AG09319 (cell line): ENCODE data around the gene PARP1.

ENCODE experiments used
- DNase-seq: peaks from one replicate; pipeline ENCODE4 v3.0.0-alpha.2; 2010; ENCODE audit warnings: low read depth; ENCODE audit errors: extremely low read depth
- TF ChIP-seq, protein P1 (sequence below): IDR thresholded peaks from 2 replicates; pipeline ENCODE4 v1.5.1; 2011; ENCODE audit warnings: low read depth, mild to moderate bottlenecking, inconsistent platforms, low read length, moderate library complexity

PARP1 gene

DNA sequence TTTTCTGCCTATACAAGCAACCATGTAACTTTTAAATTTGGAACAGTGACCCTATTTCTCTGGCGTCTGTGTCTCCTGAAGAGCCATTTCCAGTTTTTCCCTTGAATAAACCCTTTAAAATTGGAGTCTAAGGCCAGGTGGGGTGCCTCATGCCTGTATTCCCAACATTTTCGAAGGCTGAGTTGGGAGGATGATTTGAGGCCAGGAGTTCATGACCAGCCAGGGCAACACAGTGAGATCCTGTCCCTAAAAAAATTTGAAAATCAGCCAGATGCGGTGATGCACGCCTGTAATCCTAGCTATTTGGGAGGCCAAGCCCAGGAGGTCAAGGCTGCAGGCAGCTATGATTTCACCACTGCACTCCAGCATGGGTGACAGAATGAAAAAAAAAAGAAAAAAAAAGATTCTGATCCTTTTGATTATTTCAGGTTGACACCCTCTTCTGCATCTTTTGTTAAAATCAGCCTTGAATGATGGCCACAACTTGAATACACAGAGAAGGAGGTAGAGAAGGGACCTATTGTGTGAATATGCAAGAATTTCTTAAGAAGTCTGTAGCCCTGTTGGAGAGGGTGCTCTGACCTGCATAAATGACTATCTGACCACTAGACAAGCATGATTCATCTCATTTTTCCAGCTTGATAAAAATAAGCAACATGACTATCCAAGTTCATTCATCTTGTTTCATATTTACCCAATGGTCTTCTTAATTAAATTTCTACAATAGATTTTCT, 40.2 kb upstream of the PARP1 start:
- DNase-seq = no peak
- TF ChIP-seq, protein P1, sequence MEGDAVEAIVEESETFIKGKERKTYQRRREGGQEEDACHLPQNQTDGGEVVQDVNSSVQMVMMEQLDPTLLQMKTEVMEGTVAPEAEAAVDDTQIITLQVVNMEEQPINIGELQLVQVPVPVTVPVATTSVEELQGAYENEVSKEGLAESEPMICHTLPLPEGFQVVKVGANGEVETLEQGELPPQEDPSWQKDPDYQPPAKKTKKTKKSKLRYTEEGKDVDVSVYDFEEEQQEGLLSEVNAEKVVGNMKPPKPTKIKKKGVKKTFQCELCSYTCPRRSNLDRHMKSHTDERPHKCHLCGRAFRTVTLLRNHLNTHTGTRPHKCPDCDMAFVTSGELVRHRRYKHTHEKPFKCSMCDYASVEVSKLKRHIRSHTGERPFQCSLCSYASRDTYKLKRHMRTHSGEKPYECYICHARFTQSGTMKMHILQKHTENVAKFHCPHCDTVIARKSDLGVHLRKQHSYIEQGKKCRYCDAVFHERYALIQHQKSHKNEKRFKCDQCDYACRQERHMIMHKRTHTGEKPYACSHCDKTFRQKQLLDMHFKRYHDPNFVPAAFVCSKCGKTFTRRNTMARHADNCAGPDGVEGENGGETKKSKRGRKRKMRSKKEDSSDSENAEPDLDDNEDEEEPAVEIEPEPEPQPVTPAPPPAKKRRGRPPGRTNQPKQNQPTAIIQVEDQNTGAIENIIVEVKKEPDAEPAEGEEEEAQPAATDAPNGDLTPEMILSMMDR = no peak

DNA sequence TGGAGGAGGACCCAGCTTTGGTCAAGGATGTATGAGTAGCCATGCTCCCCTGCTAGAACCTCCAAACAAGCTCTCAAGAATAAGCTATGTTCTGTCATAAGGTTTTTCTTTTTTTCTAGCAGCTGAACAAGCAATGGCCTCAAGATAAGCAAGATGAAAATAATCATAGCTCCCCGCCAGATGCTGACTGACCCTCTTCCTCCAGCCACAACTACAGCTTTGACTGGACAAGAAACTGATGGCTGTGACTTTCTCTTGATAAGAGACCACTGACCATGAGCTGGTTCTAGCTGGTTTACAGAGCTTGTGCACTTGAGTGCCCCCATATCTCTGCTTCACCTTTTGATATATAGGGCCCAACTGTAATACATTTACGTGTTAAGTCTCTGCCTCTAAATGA, 38.2 kb upstream of the PARP1 start:
- DNase-seq = no peak
- TF ChIP-seq, protein P1 = no peak

DNA sequence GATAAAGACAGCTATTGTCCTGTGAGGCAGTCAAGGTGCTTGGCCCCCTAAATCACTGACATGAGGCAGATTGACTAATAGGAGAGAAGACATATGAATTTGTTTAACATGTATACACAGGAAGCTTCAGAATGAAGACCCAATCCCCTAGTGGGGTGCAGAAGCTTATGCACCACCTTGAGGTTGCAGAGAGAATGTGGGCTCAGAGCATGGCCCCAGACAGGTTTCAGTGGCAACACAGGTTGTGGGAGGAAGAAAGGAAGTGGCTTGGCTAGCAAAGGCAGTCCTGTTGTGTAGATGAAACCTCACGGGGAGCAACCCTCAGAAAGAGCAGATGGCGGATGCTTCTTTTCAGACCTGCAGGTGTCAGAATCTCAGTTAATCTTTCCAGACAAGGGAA, 37.0 kb upstream of the PARP1 start:
- TF ChIP-seq, protein P1 = no peak
- DNase-seq = no peak

DNA sequence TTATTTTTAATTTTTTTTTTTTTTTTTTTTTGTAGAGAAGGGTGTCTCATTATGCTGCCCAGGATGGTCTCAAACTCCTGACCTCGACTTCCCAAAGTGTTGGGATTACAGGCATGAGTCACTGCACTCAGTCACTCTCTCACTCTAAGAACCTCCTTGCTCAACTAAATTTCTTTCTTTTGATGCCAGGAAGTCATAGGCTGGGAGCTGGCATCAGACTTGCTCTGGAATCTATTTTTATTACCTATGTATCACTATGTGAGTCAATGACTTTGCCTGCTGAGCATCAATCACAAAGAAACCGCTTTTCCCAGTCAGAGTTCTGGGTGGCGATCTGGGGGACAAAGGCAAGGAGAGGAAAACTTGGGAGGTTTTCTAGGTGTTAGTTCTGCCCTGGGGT, 35.5 kb upstream of the PARP1 start:
- DNase-seq = no peak
- TF ChIP-seq, protein P1 = no peak

DNA sequence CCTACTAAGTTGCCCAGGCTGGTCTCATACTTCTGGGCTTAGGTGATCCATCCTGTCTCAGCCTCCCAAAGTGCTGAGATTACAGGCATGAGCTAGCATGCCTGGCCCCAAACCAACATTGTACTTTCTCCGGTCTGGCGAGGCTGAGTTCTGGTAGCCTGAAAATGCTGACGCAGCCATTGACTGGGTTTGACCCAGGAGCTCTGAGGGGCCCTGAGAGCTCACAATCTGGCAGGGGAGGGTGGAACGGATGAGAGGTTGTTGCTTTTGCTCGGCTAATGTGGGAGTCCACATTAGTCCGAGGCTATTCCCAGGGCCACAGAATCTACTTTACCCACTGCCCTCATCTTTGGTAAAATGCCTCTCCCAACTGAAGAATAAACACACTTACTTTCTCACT, 35.1 kb upstream of the PARP1 start:
- DNase-seq = no peak
- TF ChIP-seq, protein P1 = no peak

DNA sequence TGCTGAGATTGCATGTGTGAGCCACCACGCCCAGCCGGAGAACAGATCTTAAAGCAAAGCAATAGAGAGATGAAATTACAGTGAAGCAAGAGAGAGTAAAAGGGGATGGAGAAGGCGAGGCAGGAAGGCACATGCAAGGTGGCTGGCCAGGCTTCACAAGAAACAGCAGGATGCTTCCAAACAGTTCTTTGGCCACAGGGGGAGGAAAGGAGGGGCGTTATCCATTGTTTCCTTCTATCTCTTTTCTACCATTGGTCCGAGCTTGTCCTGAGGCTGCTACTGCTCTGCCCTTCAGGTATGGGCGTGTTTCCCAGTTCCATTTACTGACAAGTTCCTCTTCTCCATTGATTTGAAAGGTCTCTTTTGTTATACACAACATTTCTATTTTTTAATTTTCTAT, 33.7 kb upstream of the PARP1 start:
- TF ChIP-seq, protein P1 = no peak
- DNase-seq = no peak

DNA sequence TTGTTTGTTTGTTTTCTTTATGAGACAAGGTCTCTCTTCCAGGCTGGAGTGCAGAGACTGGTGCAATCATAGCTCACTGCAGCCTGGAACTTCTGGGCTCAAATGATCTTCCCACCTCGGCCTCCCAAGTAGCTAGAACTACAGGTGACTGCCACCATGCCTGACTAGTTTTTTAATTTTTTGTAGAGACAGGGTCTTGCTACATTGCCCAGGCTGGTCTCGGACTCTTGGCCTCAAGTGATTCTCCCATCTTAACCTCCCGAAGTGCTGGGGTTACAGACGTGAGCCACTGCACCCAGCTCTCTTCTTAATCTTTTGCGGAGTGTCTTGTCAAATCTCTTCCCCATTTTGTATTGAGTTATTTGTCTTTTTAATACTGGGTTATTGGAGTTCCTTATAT, 32.6 kb upstream of the PARP1 start:
- TF ChIP-seq, protein P1 = no peak
- no peak for DNase-seq
